SK-N-SH treated with all-trans-retinoic acid at 6 μM for 48 hours (cell line): Measurements from ENCODE around the gene MEG3.

Experiments used
- ISL1 ChIP-seq: fragments of 250-450 bp; sonication (Bioruptor Pico); IDR thresholded peaks from 2 replicates; pipeline ENCODE4 v2.1.2; 2022; ENCODE audit warnings: mild to moderate bottlenecking, moderate library complexity
- OSR1 ChIP-seq: fragments of 250-450 bp; sonication (Bioruptor Pico); IDR thresholded peaks from 2 replicates; pipeline ENCODE4 v1.8.0; 2022; ENCODE audit warnings: moderate library complexity, mild to moderate bottlenecking, inconsistent platforms
- RARB ChIP-seq: fragments of 250-450 bp; sonication (Bioruptor Pico); IDR thresholded peaks from 2 replicates; pipeline ENCODE4 v1.8.0; 2021; ENCODE audit warnings: mild to moderate bottlenecking, moderate library complexity

DNA sequence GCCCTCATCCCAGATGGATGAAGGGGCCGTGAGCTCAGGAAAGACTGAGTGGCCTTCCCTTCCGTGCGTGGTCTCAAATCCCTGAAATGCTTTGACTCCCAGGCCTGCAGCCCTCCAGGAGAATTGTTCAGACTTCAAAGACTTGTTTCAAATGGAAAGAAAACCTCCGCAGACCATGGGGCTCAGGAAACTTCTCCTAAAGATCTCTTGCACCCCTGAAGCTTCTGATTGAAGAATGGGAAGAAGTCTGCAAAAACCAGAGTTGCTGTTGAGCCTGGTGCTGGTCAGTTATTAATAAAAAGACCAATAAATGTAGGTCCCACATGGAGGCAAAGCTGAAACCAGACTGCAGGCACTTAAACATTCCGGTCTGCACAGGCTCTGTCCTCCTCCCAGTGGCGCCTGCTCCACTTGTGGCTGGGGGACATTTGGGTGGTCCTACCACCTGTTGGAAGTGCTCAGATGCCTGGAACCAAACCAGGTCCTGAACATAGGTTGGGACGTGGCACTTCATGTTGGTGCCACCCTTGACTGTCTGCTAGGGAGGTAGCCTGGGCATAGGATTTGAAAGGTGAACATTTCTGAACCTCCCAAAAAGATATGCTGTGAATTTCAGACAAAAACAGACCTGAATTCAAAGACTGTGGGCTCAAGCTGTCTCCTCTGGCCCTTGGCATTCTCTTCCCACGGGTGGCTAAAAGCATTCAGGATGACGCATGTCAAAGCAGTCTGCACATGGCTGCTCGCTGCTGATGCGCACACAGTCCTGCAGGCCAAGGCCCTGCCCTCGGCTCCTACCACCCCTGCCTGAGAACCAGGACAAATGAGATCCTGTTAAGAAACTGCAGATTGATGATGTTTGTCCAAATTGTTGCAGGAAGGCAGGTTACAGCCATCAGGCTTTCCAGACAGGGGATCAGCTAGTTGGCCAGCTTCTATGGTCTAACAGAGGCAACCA, 36.2 kb upstream of the MEG3 start:
- no peak for TF ChIP-seq OSR1 (CRISPR knock-in tag)
- no peak for TF ChIP-seq RARB
- no peak for TF ChIP-seq ISL1
